MCF 10A (cell line): ENCODE results near the gene TRAPPC3L. TPM values are rescaled to one million over a fixed set of nuclear protein-coding genes. Genes with fewer than 3 reads are reported as not detected.

ENCODE experiments used
- BruUV-seq: library from RNA; stranded (reverse); fragments of 400-500 nt; replicated peaks from 2 replicates; lab custom pipeline; 2021; lab: Mats Ljungman, UMichigan
- CTCF ChIA-PET: fragments of 300-600 bp; sonication (Branson Sonifier 250); formaldehyde crosslinking; extraction: SDS; loops from one replicate; lab custom pipeline; 2021; ENCODE audit warnings: antibody characterized with exemption, inconsistent platforms; lab: Yijun Ruan, JAX
- POLR2A ChIA-PET: fragments of 300-600, 350-650 bp; sonication (Branson Sonifier 250); formaldehyde crosslinking; extraction: SDS; loops from one replicate; lab custom pipeline; 2020; ENCODE audit warnings: antibody characterized with exemption, inconsistent platforms; lab: Yijun Ruan, JAX
- DNase-seq: peaks from one replicate; pipeline ENCODE4 v3.0.0-alpha.2; 2018; ENCODE audit not compliant: unreplicated experiment
- H3K27ac Mint-ChIP-seq: one replicate; pipeline ENCODE4 v1.8.0; 2022; ENCODE audit warnings: mild to moderate bottlenecking, low read depth, mixed read lengths; ENCODE audit not compliant: unreplicated experiment
- H3K27me3 Mint-ChIP-seq: one replicate; pipeline ENCODE4 v1.8.0; 2022; ENCODE audit warnings: mixed read lengths; ENCODE audit not compliant: insufficient read depth, unreplicated experiment
- H3K36me3 Mint-ChIP-seq: one replicate; pipeline ENCODE4 v1.8.0; 2022; ENCODE audit warnings: mild to moderate bottlenecking, moderate library complexity, mixed read lengths; ENCODE audit not compliant: insufficient read depth, unreplicated experiment
- H3K4me1 Mint-ChIP-seq: one replicate; pipeline ENCODE4 v1.8.0; 2022; ENCODE audit warnings: mixed read lengths; ENCODE audit not compliant: insufficient read depth, unreplicated experiment
- H3K4me3 Mint-ChIP-seq: one replicate; pipeline ENCODE4 v1.8.0; 2022; ENCODE audit warnings: mild to moderate bottlenecking, moderate library complexity, mixed read lengths; ENCODE audit not compliant: unreplicated experiment
- H3K9me3 Mint-ChIP-seq: one replicate; pipeline ENCODE4 v1.8.0; 2022; ENCODE audit warnings: mixed read lengths; ENCODE audit not compliant: unreplicated experiment
- CTCF ChIP-seq: fragments of 200-600 bp; IDR thresholded peaks from one replicate; pipeline ENCODE4 v1.8.0; 2022; ENCODE audit warnings: antibody characterized with exemption, mild to moderate bottlenecking; ENCODE audit not compliant: unreplicated experiment
- intact Hi-C: fragments of 100-400 bp; cut with micrococcal nuclease; formaldehyde crosslinking; loops from 2 replicates; pipeline ENCODE4 v1.14.1; 2022
- total RNA-seq: library from RNA; stranded (reverse); gene quantifications from 2 replicates; pipeline ENCODE4 v1.2.3, GENCODE V29; 2022

TRAPPC3L gene
- total RNA-seq, 1 experiment from 2014 or later = not detected

GRCh38 chr6:116568821-116569755 is 23.6 kb upstream of the TRAPPC3L start:
- TF ChIP-seq CTCF = no peak
- DNase-seq = no peak
- no peak overlapping the region for H3K4me3 Mint-ChIP-seq
- H3K27ac Mint-ChIP-seq = no peak overlapping the region
- peaks cover 3% of the 10 kb centered on the region for H3K36me3 Mint-ChIP-seq
- ChIA-PET POLR2A (interaction anchor here (0.6 to 5.3 kb wide), 7 partner anchors 11 to 433 kb away, joined by 3 to 83 read pairs (median 4); partner anchors contain the start of genes TSPYL1 and TSPYL4), CTCF (interaction anchor here (0.5 to 2.7 kb wide), 6 partner anchors 8 to 455 kb away, joined by 3 to 16 read pairs (median 4); no protein-coding TSS in a partner anchor)
- intact Hi-C loops = no loop called here
- no peaks in the 10 kb centered on the region for H3K27me3 Mint-ChIP-seq
- H3K4me1 Mint-ChIP-seq = peaks cover 19% of the 10 kb centered on the region
- no TSS peak for BruUV-seq
- no peaks in the 10 kb centered on the region for H3K9me3 Mint-ChIP-seq

- no peaks in the 10 kb centered on the region for H3K27me3 Mint-ChIP-seq
- no peak overlapping the region for H3K27ac Mint-ChIP-seq
- H3K4me1 Mint-ChIP-seq = peaks cover 16% of the 10 kb centered on the region
- no peaks in the 10 kb centered on the region for H3K9me3 Mint-ChIP-seq
- DNase-seq = no peak
- no peak for TF ChIP-seq CTCF
- ChIA-PET POLR2A (interaction anchor here (5.3 kb wide), 1 partner anchor 289 kb away, joined by 83 read pairs; the partner anchor contains the start of gene TSPYL1), CTCF (interaction anchor here (1.0 to 1.3 kb wide), 2 partner anchors 35 to 280 kb away, joined by 3 to 4 read pairs; no protein-coding TSS in a partner anchor)
- intact Hi-C loops = no loop called here
- no peak overlapping the region for H3K4me3 Mint-ChIP-seq
- BruUV-seq = no TSS peak
- no peaks in the 10 kb centered on the region for H3K36me3 Mint-ChIP-seq
Observed at GRCh38 chr6:116568111-116568510, 22.6 kb upstream of the TRAPPC3L start.

GRCh38 chr6:116564921-116565872 is 19.7 kb upstream of the TRAPPC3L start:
- DNase-seq = no peak
- intact Hi-C loops = no loop called here
- no peak overlapping the region for H3K4me3 Mint-ChIP-seq
- H3K27me3 Mint-ChIP-seq = no peaks in the 10 kb centered on the region
- peaks cover 4% of the 10 kb centered on the region for H3K4me1 Mint-ChIP-seq
- no peaks in the 10 kb centered on the region for H3K9me3 Mint-ChIP-seq
- ChIA-PET POLR2A (interaction anchor here (1.3 to 1.4 kb wide), 2 partner anchors 30 to 286 kb away, joined by 3 to 5 read pairs; partner anchors contain the start of gene TSPYL1), CTCF (interaction anchor here (0.6 to 9.5 kb wide), 9 partner anchors 30 to 348 kb away, joined by 3 to 155 read pairs (median 4); partner anchors contain the start of gene KPNA5)
- BruUV-seq = no TSS peak
- H3K36me3 Mint-ChIP-seq = no peaks in the 10 kb centered on the region
- TF ChIP-seq CTCF = no peak
- no peak overlapping the region for H3K27ac Mint-ChIP-seq
